Heart left ventricle (tissue), 16 donors: ENCODE results near the gene ZNF324B. TPM values are rescaled to one million over a fixed set of nuclear protein-coding genes. Genes with fewer than 3 reads are reported as not detected.
"Not testable (repeated sequence)": the region's sequence is repeated elsewhere in the genome, so short reads cannot be mapped to it uniquely, and the experiment has no call there.

Experiments
- ATAC-seq, 4 donors: fragments of 200-7000 bp; cut with Tn5 transposase; one replicate each; pipeline ENCODE4 v1.9.1; 2020 to 2022; ENCODE audit warnings: moderate library complexity in 4 of 4, mild to moderate bottlenecking in 3 of 4, moderate number of reproducible peaks in 1 of 4
- DNase-seq, 5 donors: peaks; one replicate each; pipeline ENCODE4 v3.0.0-alpha.2; 2020
- H3K27ac ChIP-seq, 12 donors: fragments of 200-600 bp; sonication (generic) in 4 of 12; one replicate each; pipeline versions ENCODE4 v1.5.0 to v1.8.0; 2016 to 2022; ENCODE audit warnings: mild to moderate bottlenecking in 2 of 12
- H3K27me3 ChIP-seq, 9 donors: fragments of 200-600 bp; sonication (generic) in 2 of 9; one replicate each; pipeline versions ENCODE4 v1.5.1 to v1.8.0; 2016 to 2022; ENCODE audit warnings: mild to moderate bottlenecking in 3 of 9
- H3K36me3 ChIP-seq, 9 donors: fragments of 200-600 bp; sonication (generic) in 2 of 9; one replicate each; pipeline versions ENCODE4 v1.5.0 to v1.8.0; 2018 to 2022; ENCODE audit warnings: mild to moderate bottlenecking in 2 of 9
- H3K4me1 ChIP-seq, 12 donors: fragments of 200-600 bp; sonication (generic) in 4 of 12; one replicate each; pipeline versions ENCODE4 v1.5.0 to v1.8.0; 2016 to 2022; ENCODE audit warnings: mild to moderate bottlenecking in 3 of 12
- H3K4me3 ChIP-seq, 12 donors: fragments of 200-600 bp; sonication (generic) in 4 of 12; one replicate each; pipeline versions ENCODE4 v1.5.0 to v1.8.0; 2017 to 2022; ENCODE audit warnings: mild to moderate bottlenecking in 9 of 12, moderate library complexity in 4 of 12
- H3K9me3 ChIP-seq, 12 donors: fragments of 200-600 bp; sonication (generic) in 4 of 12; one replicate each; pipeline versions ENCODE4 v1.5.0 to v1.8.0; 2016 to 2022; ENCODE audit warnings: mild to moderate bottlenecking in 1 of 12
- CTCF ChIP-seq, 12 donors: fragments of 200-600 bp; sonication (generic) in 4 of 12; IDR thresholded peaks; one replicate each; pipeline versions ENCODE4 v1.5.0 to v1.8.0; 2018 to 2022; ENCODE audit warnings: antibody characterized with exemption in 12 of 12, mild to moderate bottlenecking in 5 of 12
- POLR2A ChIP-seq, 2 donors: fragments of 450-650 bp; IDR thresholded peaks; one replicate each; pipeline ENCODE4 v1.6.1; 2017; ENCODE audit warnings: antibody characterized with exemption in 2 of 2, mild to moderate bottlenecking in 2 of 2, moderate library complexity in 2 of 2
- WGBS, 4 donors: extraction: QIAGEN DNeasy Blood & Tissue Kit in 2 of 4; methylation state at CpG; one replicate each; pipeline versions ENCODE4 v1.1.5 to v1.1.7; 2013 to 2018; 5-methylcytosine and 5-hydroxymethylcytosine counted together
- intact Hi-C, 10 donors: fragments of 100-400 bp; cut with DNase I; formaldehyde crosslinking; loops; one replicate each; pipeline versions ENCODE4 v1.11.1 to v1.14.2; 2022
- polyA plus RNA-seq, 2 donors: library from polyadenylated mRNA; stranded (reverse); fragments of 200-250 nt; gene quantifications; one replicate each; pipeline ENCODE4 v1.2.3, GENCODE V29; 2013
- total RNA-seq, 9 donors: library from RNA; depleted of rRNA in 2 of 9; stranded (reverse); fragments of >200 nt in 2 of 9; fragmentation: NEBNext Ultra II Directional in 3 of 9; extraction: Animal tissue kit (Norgen Biotek cat#: 25700) in 3 of 9; gene quantifications; one replicate each; pipeline versions ENCODE4 v1.1.0 to v1.2.4, GENCODE V29; 2016 to 2023
- donor health status: ischemic (EF 13 %, LVEDD 7.1; RV severe dilation, severe dysfunction).
- donor health status: healthy with polysubstance abuse.
- donor health status: DM: no; HTN: yes; CAD: no.
- donor health status: DM: no; HTN: no; CAD: no.
- donor health status: ischemic (EF 25% LVEDD 6.9; RV normal size, moderate dysfunction).
- donor health status: ischemic (EF 25% LVEDD 5.7; RV mildly dilated, moderate dysfunction).
- donor health status: healthy.
- donor health status: DM: yes; HTN: yes; CAD: no.
- donor health status: ischemic (EF 35%, LVEDD 5.7; RV mildly dilated, moderate dysfunction).
- donor health status: nonischemic (EF 11% LVEDD 7.7; RV severe dilation, severe dysfunction).
- donor health status: DM: yes; HTN: yes; CAD: no.
- donor health status: PGD.
- donor health status: ischemic (EF 29% LVEDD 5.4; RV normal size, mild dysfunction).
- donor health status: nonischemic (EF 23%, LVEDD 6.1; RV moderate dilation, normal function).

ZNF324B gene
- total and polyA plus RNA-seq, 11 donors, result 1.4 to 5.1 (median 3.9) TPM

GRCh38 chr19:58482372-58482771 lies 30.9 kb downstream of the ZNF324B start:
- WGBS, 4 donors, result 87 to 92% (median 90%) methylated on average over 7 of the region's 7 CpGs

GRCh38 chr19:58483776-58484175 lies 32.4 kb downstream of the ZNF324B start:
- Histone ChIP-seq H3K4me3 (no peak overlapping the region), H3K36me3 (peaks cover 0 to 24% (median 10%) of the 10 kb centered on the region in 9 donors), H3K4me1 (no peaks in the 10 kb centered on the region), H3K27me3 (no peaks in the 10 kb centered on the region), H3K27ac (no peak overlapping the region), H3K9me3 (no peaks in the 10 kb centered on the region)
- WGBS, 4 donors, result 82 to 95% (median 86%) methylated on average over 2 of the region's 2 CpGs
- TF ChIP-seq CTCF (IDR thresholded peaks at IDR 0.05) (no peak), POLR2A (IDR thresholded peaks at IDR 0.05) (no peak)
- no peak for ATAC-seq
- intact Hi-C loops, result no loop called here
- DNase-seq, result no peak

More at GRCh38 chr19:58482372-58482771, 30.9 kb downstream of the ZNF324B start:
- ATAC-seq, result no peak
- no peaks in the 10 kb centered on the region for H3K9me3 ChIP-seq
- DNase-seq, result no peak
- H3K4me1 ChIP-seq, result peaks cover 0 to 1% (median 0%) of the 10 kb centered on the region in 12 donors
- no peaks in the 10 kb centered on the region for H3K27me3 ChIP-seq
- intact Hi-C loops, result no loop called here
- no peak for TF ChIP-seq CTCF (IDR thresholded peaks at IDR 0.05)
- no peak for TF ChIP-seq POLR2A (IDR thresholded peaks at IDR 0.05)
- H3K27ac ChIP-seq, result no peak overlapping the region
- peaks cover 0 to 24% (median 10%) of the 10 kb centered on the region in 9 donors for H3K36me3 ChIP-seq
- H3K4me3 ChIP-seq, result no peak overlapping the region

- H3K27ac ChIP-seq, H3K4me3 ChIP-seq, H3K27me3 ChIP-seq, DNase-seq, H3K4me1 ChIP-seq, ATAC-seq, H3K9me3 ChIP-seq, intact Hi-C loops: not testable (repeated sequence)
- WGBS, 4 donors, result 90 to 93% (median 93%) methylated on average over 5 of the region's 5 CpGs
- H3K36me3 ChIP-seq, result peaks cover 0 to 21% (median 8%) of the 10 kb centered on the region in 9 donors
Observed at GRCh38 chr19:58484349-58484748, 32.9 kb downstream of the ZNF324B start.

- Histone ChIP-seq H3K4me1 (no peaks in the 10 kb centered on the region), H3K27ac (no peak overlapping the region), H3K36me3 (no peaks in the 10 kb centered on the region), H3K4me3 (no peak overlapping the region), H3K9me3 (no peaks in the 10 kb centered on the region), H3K27me3 (no peaks in the 10 kb centered on the region)
- DNase-seq, result no peak
- WGBS, 4 donors, result 86 to 90% (median 89%) methylated on average over 5 of the region's 5 CpGs
- no peak for TF ChIP-seq CTCF (IDR thresholded peaks at IDR 0.05)
- no peak for ATAC-seq
- intact Hi-C loops, result no loop called here
Observed at GRCh38 chr19:58491393-58491792, 40.0 kb downstream of the ZNF324B start.

GRCh38 chr19:58492265-58492664 lies 40.8 kb downstream of the ZNF324B start:
- H3K9me3 ChIP-seq, result no peaks in the 10 kb centered on the region
- 90 to 93% (median 91%) methylated on average over 14 of the region's 14 CpGs for WGBS, 4 donors
- intact Hi-C loops, result no loop called here
- no peak for TF ChIP-seq CTCF (IDR thresholded peaks at IDR 0.05)
- H3K4me1 ChIP-seq, result no peaks in the 10 kb centered on the region
- H3K27me3 ChIP-seq, result no peaks in the 10 kb centered on the region
- ATAC-seq (no peak), DNase-seq (no peak)
- H3K27ac ChIP-seq, result no peak overlapping the region
- H3K36me3 ChIP-seq, result no peaks in the 10 kb centered on the region
- no peak overlapping the region for H3K4me3 ChIP-seq
